Fibroblast of gingiva (primary cell): ENCODE data around the gene IKZF5.

Source experiments
- DNase-seq: peaks from one replicate; pipeline ENCODE4 v3.0.0-alpha.2; 2011; ENCODE audit warnings: low read depth

IKZF5 gene

GRCh38 chr10:123016228-123016627 lies 7.6 kb upstream of the IKZF5 start:
- no peak for DNase-seq

- DNase-seq: no peak
Observed at GRCh38 chr10:123014772-123015171, 6.2 kb upstream of the IKZF5 start.

- DNase-seq: no peak
Observed at GRCh38 chr10:123013456-123014419, 5.1 kb upstream of the IKZF5 start.

GRCh38 chr10:123011987-123012386 lies 3.4 kb upstream of the IKZF5 start:
- DNase-seq: no peak

GRCh38 chr10:123009105-123009820 lies 668 bp upstream of the IKZF5 start:
- DNase-seq: no peak

GRCh38 chr10:123007558-123008354 lies 839 bp downstream of the IKZF5 start:
- peak; percentile 31 for DNase-seq

- no peak for DNase-seq
Observed at GRCh38 chr10:123004298-123004697, 4.3 kb downstream of the IKZF5 start.

- DNase-seq: no peak
Observed at GRCh38 chr10:123001370-123001769, 7.2 kb downstream of the IKZF5 start.

- DNase-seq: no peak
Observed at GRCh38 chr10:123000155-123000554, 8.4 kb downstream of the IKZF5 start.

GRCh38 chr10:122999347-122999746 lies 9.2 kb downstream of the IKZF5 start:
- DNase-seq: no peak

GRCh38 chr10:122998934-122999333 lies 9.7 kb downstream of the IKZF5 start:
- no peak for DNase-seq

GRCh38 chr10:122998360-122998917 lies 10.2 kb downstream of the IKZF5 start:
- DNase-seq: no peak

GRCh38 chr10:122997864-122998263 lies 10.7 kb downstream of the IKZF5 start:
- DNase-seq: no peak

- no peak for DNase-seq
Observed at GRCh38 chr10:122995936-122996335, 12.7 kb downstream of the IKZF5 start.

GRCh38 chr10:122993797-122994336 lies 14.7 kb downstream of the IKZF5 start:
- DNase-seq: no peak

GRCh38 chr10:122992031-122992585 lies 16.5 kb downstream of the IKZF5 start:
- DNase-seq: no peak

- DNase-seq: peak; percentile 8
Observed at GRCh38 chr10:122990278-122990677, 18.3 kb downstream of the IKZF5 start.

- no peak for DNase-seq
Observed at GRCh38 chr10:122988501-122988900, 20.1 kb downstream of the IKZF5 start.

GRCh38 chr10:122986335-122986734 lies 22.3 kb downstream of the IKZF5 start:
- DNase-seq: peak; percentile 20

- DNase-seq: no peak
Observed at GRCh38 chr10:122984708-122985107, 23.9 kb downstream of the IKZF5 start.

GRCh38 chr10:122983898-122984297 lies 24.7 kb downstream of the IKZF5 start:
- DNase-seq: no peak
